ENCODE measurements around the gene SBF1.

- TF ChIP-seq EZH2 (IDR thresholded peaks at IDR 0.05) (no peak), POLR2AphosphoS5 (IDR thresholded peaks at IDR 0.05; ENCODE audit: borderline replicate concordance, low read depth, low read length) (no peak)
Observed at GRCh38 chr22:50401907-50402306, 72.9 kb downstream of the SBF1 start.

Data from SK-N-MC (cell line).